Measurements from ENCODE around the gene KLHL7.
"Not testable (repeated sequence)": the region's sequence is repeated elsewhere in the genome, so short reads cannot be mapped to it uniquely, and the experiment has no call there.

KLHL7 gene

DNA sequence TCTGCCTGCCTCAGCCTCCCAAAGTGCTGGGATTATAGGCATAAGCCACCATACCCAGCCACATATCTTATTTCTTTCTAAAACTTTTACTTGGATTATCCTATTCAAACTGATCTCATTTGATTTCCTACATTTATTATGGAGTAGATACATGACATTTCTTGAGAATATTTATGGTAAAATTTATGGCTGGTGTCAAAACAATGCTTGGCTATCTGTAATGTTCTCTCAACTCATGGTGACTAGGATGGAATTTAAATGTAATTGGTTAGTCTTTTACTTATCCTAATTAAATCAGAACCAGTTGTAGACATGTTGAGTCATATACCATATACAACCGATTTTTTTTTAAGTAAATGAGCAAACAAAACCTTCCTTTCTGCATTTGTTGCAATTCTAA is 80.4 kb downstream of the KLHL7 start:
- Histone ChIP-seq H3K27me3 (ENCODE audit: insufficient read depth, low read depth) (no peaks in the 10 kb centered on the region), H3K27ac (no peak overlapping the region), H4K20me1 (ENCODE audit: insufficient read depth) (no peaks in the 10 kb centered on the region), H3K4me1 (ENCODE audit: low read depth, poor library complexity, severe bottlenecking) (peaks cover 29% of the 10 kb centered on the region), H2AFZ (ENCODE audit: low read depth) (no peak overlapping the region), H3K4me2 (no peak overlapping the region), H3K9ac (no peak overlapping the region), H3K36me3 (ENCODE audit: insufficient read depth) (peaks cover 44% of the 10 kb centered on the region), H3K79me2 (ENCODE audit: insufficient read depth, low read depth) (peaks cover 73% of the 10 kb centered on the region), H3K4me3 (IDR thresholded peaks at IDR 0.05; ENCODE audit: insufficient read depth, low read depth, low read length) (no peak overlapping the region)
- TF ChIP-seq CTCF (conservative IDR thresholded peaks at IDR 0.05; ENCODE audit: low read depth, low read length) = no peak

GRCh38 chr7:23191022-23191421 is 85.4 kb downstream of the KLHL7 start:
- no peak overlapping the region for H3K4me2 ChIP-seq
- TF ChIP-seq CTCF (conservative IDR thresholded peaks at IDR 0.05; ENCODE audit: low read depth, low read length) = no peak
- H3K27ac ChIP-seq = no peak overlapping the region
- H3K4me3 ChIP-seq (IDR thresholded peaks at IDR 0.05; ENCODE audit: insufficient read depth, low read depth, low read length) = no peak overlapping the region
- peaks cover 32% of the 10 kb centered on the region for H3K79me2 ChIP-seq (ENCODE audit: insufficient read depth, low read depth)
- H4K20me1 ChIP-seq (ENCODE audit: insufficient read depth) = no peaks in the 10 kb centered on the region
- H3K36me3 ChIP-seq (ENCODE audit: insufficient read depth) = peaks cover 33% of the 10 kb centered on the region; the same call in 1 of the 2 replicates
- no peak overlapping the region for H2AFZ ChIP-seq (ENCODE audit: low read depth)
- H3K27me3 ChIP-seq (ENCODE audit: insufficient read depth, low read depth) = no peaks in the 10 kb centered on the region
- H3K4me1 ChIP-seq (ENCODE audit: low read depth, poor library complexity, severe bottlenecking) = no peaks in the 10 kb centered on the region
- no peak overlapping the region for H3K9ac ChIP-seq

- H4K20me1 ChIP-seq (ENCODE audit: insufficient read depth); H3K4me1 ChIP-seq (ENCODE audit: low read depth, poor library complexity, severe bottlenecking); H3K4me3 ChIP-seq (IDR thresholded peaks at IDR 0.05; ENCODE audit: insufficient read depth, low read depth, low read length); H3K9ac ChIP-seq; H3K27ac ChIP-seq; H3K27me3 ChIP-seq (ENCODE audit: insufficient read depth, low read depth); H3K79me2 ChIP-seq (ENCODE audit: insufficient read depth, low read depth); H2AFZ ChIP-seq (ENCODE audit: low read depth); H3K4me2 ChIP-seq: not testable (repeated sequence)
- H3K36me3 ChIP-seq (ENCODE audit: insufficient read depth) = peaks cover 13% of the 10 kb centered on the region; the same call in 1 of the 2 replicates
Observed at GRCh38 chr7:23193650-23194227, 88.2 kb downstream of the KLHL7 start.

- Histone ChIP-seq H3K4me1 (ENCODE audit: low read depth, poor library complexity, severe bottlenecking) (no peaks in the 10 kb centered on the region), H4K20me1 (ENCODE audit: insufficient read depth) (no peaks in the 10 kb centered on the region), H3K9ac (no peak overlapping the region), H3K27ac (no peak overlapping the region), H3K36me3 (ENCODE audit: insufficient read depth) (no peaks in the 10 kb centered on the region), H2AFZ (ENCODE audit: low read depth) (no peak overlapping the region), H3K27me3 (ENCODE audit: insufficient read depth, low read depth) (no peaks in the 10 kb centered on the region), H3K4me3 (IDR thresholded peaks at IDR 0.05; ENCODE audit: insufficient read depth, low read depth, low read length) (no peak overlapping the region), H3K4me2 (no peak overlapping the region), H3K79me2 (ENCODE audit: insufficient read depth, low read depth) (no peaks in the 10 kb centered on the region; the same call in 1 of the 2 replicates)
- TF ChIP-seq CTCF (conservative IDR thresholded peaks at IDR 0.05; ENCODE audit: low read depth, low read length) = no peak
Observed at GRCh38 chr7:23196306-23196705, 90.7 kb downstream of the KLHL7 start.

- not testable (repeated sequence) for H3K9ac ChIP-seq; H3K4me1 ChIP-seq (ENCODE audit: low read depth, poor library complexity, severe bottlenecking); H3K27ac ChIP-seq; H3K4me2 ChIP-seq; H4K20me1 ChIP-seq (ENCODE audit: insufficient read depth); H3K27me3 ChIP-seq (ENCODE audit: insufficient read depth, low read depth); H3K79me2 ChIP-seq (ENCODE audit: insufficient read depth, low read depth); H2AFZ ChIP-seq (ENCODE audit: low read depth); H3K4me3 ChIP-seq (IDR thresholded peaks at IDR 0.05; ENCODE audit: insufficient read depth, low read depth, low read length); H3K36me3 ChIP-seq (ENCODE audit: insufficient read depth)
Observed at GRCh38 chr7:23197745-23198144, 92.2 kb downstream of the KLHL7 start.
